Hepatocyte (in vitro differentiated cells): ENCODE data around the gene GLI3. TPM values are rescaled to one million over a fixed set of nuclear protein-coding genes. Genes with fewer than 3 reads are reported as not detected.
A peak's percentile ranks its signal among the peaks of the same experiment; 100 is the strongest.

Experiments used
- DNase-seq: peaks from one replicate; pipeline ENCODE4 v3.0.0-alpha.2; 2016; ENCODE audit warnings: low spot score
- H2AFZ ChIP-seq: fragments of 200-600 bp; sonication (generic); 2 replicates; pipeline ENCODE4 v1.6.0; 2016; ENCODE audit warnings: antibody characterized with exemption, mild to moderate bottlenecking
- H3K27ac ChIP-seq: fragments of 200-600 bp; sonication (generic); 2 replicates; pipeline ENCODE4 v1.5.1; 2016; ENCODE audit warnings: mild to moderate bottlenecking
- H3K27me3 ChIP-seq: fragments of 200-600 bp; sonication (generic); 2 replicates; pipeline ENCODE4 v1.6.1; 2016
- H3K36me3 ChIP-seq: fragments of 200-600 bp; sonication (generic); replicated peaks from 2 replicates; pipeline ENCODE4 v1.5.1; 2016; ENCODE audit warnings: low read depth; ENCODE audit not compliant: insufficient read depth
- H3K4me1 ChIP-seq: fragments of 200-600 bp; sonication (generic); 2 replicates; pipeline ENCODE4 v1.5.1; 2016; ENCODE audit warnings: mild to moderate bottlenecking, moderate library complexity; ENCODE audit not compliant: insufficient read depth
- H3K4me2 ChIP-seq: fragments of 200-600 bp; sonication (generic); 2 replicates; pipeline ENCODE4 v1.6.0; 2016
- H3K4me3 ChIP-seq: fragments of 200-600 bp; sonication (generic); 2 replicates; pipeline ENCODE4 v1.5.1; 2016; ENCODE audit warnings: mild to moderate bottlenecking
- H3K79me2 ChIP-seq: fragments of 200-600 bp; sonication (generic); 2 replicates; pipeline ENCODE4 v1.6.0; 2017; ENCODE audit warnings: mild to moderate bottlenecking
- H3K9me2 ChIP-seq: fragments of 200-600 bp; sonication (generic); replicated peaks from 2 replicates; pipeline ENCODE4 v1.6.0; 2017; ENCODE audit warnings: mild to moderate bottlenecking; ENCODE audit not compliant: insufficient read depth
- H3K9me3 ChIP-seq: fragments of 200-600 bp; sonication (generic); 2 replicates; pipeline ENCODE4 v1.5.1; 2016; ENCODE audit warnings: low read depth, mild to moderate bottlenecking
- H4K20me1 ChIP-seq: fragments of 200-600 bp; sonication (generic); 2 replicates; pipeline ENCODE4 v1.6.0; 2016; ENCODE audit warnings: mild to moderate bottlenecking; ENCODE audit not compliant: insufficient read depth, poor library complexity, severe bottlenecking
- EZH2 ChIP-seq: fragments of 200-600 bp; sonication (generic); IDR thresholded peaks from 2 replicates; pipeline ENCODE4 v1.6.1; 2016; ENCODE audit warnings: antibody characterized with exemption, mild to moderate bottlenecking, borderline replicate concordance
- EZH2phosphoT487 ChIP-seq: fragments of 200-600 bp; sonication (generic); IDR thresholded peaks from one replicate; pipeline ENCODE4 v1.6.1; 2018; ENCODE audit warnings: antibody characterized with exemption, mild to moderate bottlenecking, low read depth, moderate library complexity; ENCODE audit not compliant: unreplicated experiment, severe bottlenecking
- WGBS: methylation state at CpG from one replicate; pipeline ENCODE4 v1.1.6; 2016; ENCODE audit warnings: low lambda C conversion rate; ENCODE audit errors: missing lambda C conversion rate; 5-methylcytosine and 5-hydroxymethylcytosine counted together
- polyA plus RNA-seq: library from polyadenylated mRNA; unstranded; fragments of >200 nt; fragmentation: Nextera tagmentation; extraction: Ambion mirVana; gene quantifications from 2 replicates; pipeline ENCODE4 v1.2.1, GENCODE V29; 2016
- total RNA-seq: library from RNA; depleted of rRNA; stranded (reverse); fragments of >200 nt; gene quantifications from 2 replicates; pipeline ENCODE4 v1.2.3, GENCODE V29; 2014
- TF ChIP-seq, protein P1 (sequence below): fragments of 200-600 bp; sonication (generic); IDR thresholded peaks from 2 replicates; pipeline ENCODE4 v1.5.1; 2016; ENCODE audit warnings: antibody characterized with exemption, mild to moderate bottlenecking; ENCODE audit not compliant: poor library complexity

Gene GLI3
- total and polyA plus RNA-seq, 2 experiments from 2014 or later, result 5.5 to 20.0 TPM

GRCh38 chr7:42096681-42097561 lies 140.1 kb downstream of the GLI3 start:
- Histone ChIP-seq H3K4me3 (no peak overlapping the region), H3K9me3 (no peaks in the 10 kb centered on the region), H3K4me1 (peaks cover 14% of the 10 kb centered on the region), H4K20me1 (no peaks in the 10 kb centered on the region), H3K9me2 (no peaks in the 10 kb centered on the region), H3K4me2 (peak overlapping the region; percentile 36), H3K27me3 (no peaks in the 10 kb centered on the region), H3K27ac (peak overlapping the region; percentile 63), H2AFZ (no peak overlapping the region), H3K79me2 (peaks cover 2% of the 10 kb centered on the region), H3K36me3 (no peaks in the 10 kb centered on the region)
- TF ChIP-seq EZH2phosphoT487 (no peak), EZH2 (no peak)
- TF ChIP-seq, protein P1, sequence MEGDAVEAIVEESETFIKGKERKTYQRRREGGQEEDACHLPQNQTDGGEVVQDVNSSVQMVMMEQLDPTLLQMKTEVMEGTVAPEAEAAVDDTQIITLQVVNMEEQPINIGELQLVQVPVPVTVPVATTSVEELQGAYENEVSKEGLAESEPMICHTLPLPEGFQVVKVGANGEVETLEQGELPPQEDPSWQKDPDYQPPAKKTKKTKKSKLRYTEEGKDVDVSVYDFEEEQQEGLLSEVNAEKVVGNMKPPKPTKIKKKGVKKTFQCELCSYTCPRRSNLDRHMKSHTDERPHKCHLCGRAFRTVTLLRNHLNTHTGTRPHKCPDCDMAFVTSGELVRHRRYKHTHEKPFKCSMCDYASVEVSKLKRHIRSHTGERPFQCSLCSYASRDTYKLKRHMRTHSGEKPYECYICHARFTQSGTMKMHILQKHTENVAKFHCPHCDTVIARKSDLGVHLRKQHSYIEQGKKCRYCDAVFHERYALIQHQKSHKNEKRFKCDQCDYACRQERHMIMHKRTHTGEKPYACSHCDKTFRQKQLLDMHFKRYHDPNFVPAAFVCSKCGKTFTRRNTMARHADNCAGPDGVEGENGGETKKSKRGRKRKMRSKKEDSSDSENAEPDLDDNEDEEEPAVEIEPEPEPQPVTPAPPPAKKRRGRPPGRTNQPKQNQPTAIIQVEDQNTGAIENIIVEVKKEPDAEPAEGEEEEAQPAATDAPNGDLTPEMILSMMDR, result no peak
- DNase-seq, result peak; percentile 28
- 36% methylated on average over 11 of the region's 11 CpGs for WGBS

- Histone ChIP-seq H3K36me3 (no peaks in the 10 kb centered on the region), H3K4me2 (no peak overlapping the region), H3K27me3 (no peaks in the 10 kb centered on the region), H4K20me1 (no peaks in the 10 kb centered on the region), H3K9me3 (no peaks in the 10 kb centered on the region), H3K4me3 (no peak overlapping the region), H2AFZ (no peak overlapping the region), H3K27ac (peak overlapping the region; percentile 36), H3K79me2 (peaks cover 2% of the 10 kb centered on the region), H3K4me1 (peaks cover 20% of the 10 kb centered on the region), H3K9me2 (no peaks in the 10 kb centered on the region)
- no peak for TF ChIP-seq EZH2
- TF ChIP-seq, protein P1, result no peak
- no peak for TF ChIP-seq EZH2phosphoT487
- 75% methylated on average over 8 of the region's 8 CpGs for WGBS
- DNase-seq, result no peak
Observed at GRCh38 chr7:42096268-42096667, 140.7 kb downstream of the GLI3 start.

GRCh38 chr7:42095791-42096190 lies 141.2 kb downstream of the GLI3 start:
- Histone ChIP-seq H3K9me3 (no peaks in the 10 kb centered on the region), H3K4me1 (peaks cover 25% of the 10 kb centered on the region), H3K27ac (peak overlapping the region; percentile 36), H3K79me2 (peaks cover 3% of the 10 kb centered on the region), H3K4me2 (no peak overlapping the region), H3K4me3 (no peak overlapping the region), H3K36me3 (no peaks in the 10 kb centered on the region), H3K9me2 (no peaks in the 10 kb centered on the region), H3K27me3 (no peaks in the 10 kb centered on the region), H2AFZ (no peak overlapping the region), H4K20me1 (no peaks in the 10 kb centered on the region)
- no peak for DNase-seq
- TF ChIP-seq EZH2 (no peak), EZH2phosphoT487 (no peak)
- TF ChIP-seq, protein P1, result no peak
- WGBS, result 87% methylated on average over 7 of the region's 7 CpGs
